SU-DHL-6 (cell line): ENCODE measurements around the gene IFI27.

Source experiments
- H2AFZ ChIP-seq: fragments of 200-600 bp; sonication (generic); 2 replicates; pipeline ENCODE4 v1.6.1; 2014; ENCODE audit warnings: low read depth, mild to moderate bottlenecking, moderate library complexity, mixed read lengths, antibody characterized with exemption, low read length; ENCODE audit not compliant: severe bottlenecking
- H3F3A ChIP-seq: fragments of 200-600 bp; shearing (Covaris generic); 2 replicates; pipeline ENCODE4 v1.6.0; 2016; ENCODE audit warnings: antibody characterized with exemption, mild to moderate bottlenecking; ENCODE audit not compliant: insufficient read depth
- H3K27ac ChIP-seq: fragments of 200-600 bp; sonication (generic); 2 replicates; pipeline ENCODE4 v1.5.1; 2016; ENCODE audit warnings: low read depth, mild to moderate bottlenecking, low read length, moderate library complexity, mixed read lengths
- H3K27me3 ChIP-seq: fragments of 200-600 bp; sonication (generic), shearing (Covaris generic); 2 replicates; pipeline ENCODE4 v1.6.0; 2014; ENCODE audit warnings: mild to moderate bottlenecking, low read length
- H3K36me3 ChIP-seq: fragments of 200-600 bp; sonication (generic); 2 replicates; pipeline ENCODE4 v1.6.1; 2014; ENCODE audit warnings: mild to moderate bottlenecking, low read length, mixed read lengths
- H3K4me2 ChIP-seq: fragments of 300-600, 200-600 bp; shearing (Covaris generic), sonication (generic); 2 replicates; pipeline ENCODE4 v1.6.0; 2014; ENCODE audit warnings: low read length, low read depth, mild to moderate bottlenecking; ENCODE audit not compliant: poor library complexity, severe bottlenecking
- H3K4me3 ChIP-seq: fragments of 200-600 bp; sonication (generic); 2 replicates; pipeline ENCODE4 v1.5.1; 2014; ENCODE audit warnings: antibody characterized with exemption, low read length, mild to moderate bottlenecking, mixed read lengths; ENCODE audit not compliant: insufficient read depth, poor library complexity, severe bottlenecking
- H3K79me2 ChIP-seq: fragments of 200-600 bp; sonication (generic); 2 replicates; pipeline ENCODE4 v1.6.1; 2014; ENCODE audit warnings: mild to moderate bottlenecking, low read length, moderate library complexity; ENCODE audit not compliant: insufficient read depth
- H3K9ac ChIP-seq: fragments of 200-600 bp; sonication (generic); 2 replicates; pipeline ENCODE4 v1.7.0; 2014; ENCODE audit warnings: mild to moderate bottlenecking, low read length
- H3K9me2 ChIP-seq: fragments of 200-600 bp; sonication (generic); replicated peaks from 2 replicates; pipeline ENCODE4 v1.6.1; 2014; ENCODE audit warnings: low read length; ENCODE audit not compliant: insufficient read depth
- H3K9me3 ChIP-seq: fragments of 200-600 bp; sonication (generic); 2 replicates; pipeline ENCODE4 v1.6.1; 2014; ENCODE audit warnings: low read length, mixed read lengths; ENCODE audit not compliant: insufficient read depth
- H4K20me1 ChIP-seq: fragments of 200-600 bp; sonication (generic); 2 replicates; pipeline ENCODE4 v1.6.1; 2014; ENCODE audit warnings: low read depth, mild to moderate bottlenecking, antibody characterized with exemption, low read length, moderate library complexity, mixed read lengths
- CTCF ChIP-seq: fragments of 200-600 bp; sonication (generic); IDR thresholded peaks from one replicate; pipeline ENCODE4 v1.5.1; 2017; ENCODE audit warnings: antibody characterized with exemption, mild to moderate bottlenecking, low read length, moderate library complexity; ENCODE audit not compliant: insufficient read depth, poor library complexity, severe bottlenecking
- EZH2phosphoT487 ChIP-seq: fragments of 200-600 bp; sonication (generic), shearing (Covaris generic); conservative IDR thresholded peaks from 2 replicates; pipeline ENCODE4 v1.6.1; 2018; ENCODE audit warnings: mild to moderate bottlenecking, antibody characterized with exemption, low read length, moderate library complexity, mixed read lengths

The IFI27 gene

GRCh38 chr14:94127330-94127729 is 16.8 kb downstream of the IFI27 start:
- Histone ChIP-seq H3K27me3 (no peaks in the 10 kb centered on the region), H3K9me2 (no peaks in the 10 kb centered on the region), H3K9ac (no peak overlapping the region), H3K4me3 (no peak overlapping the region), H3K4me2 (no peak overlapping the region), H3K79me2 (no peaks in the 10 kb centered on the region), H3F3A (no peaks in the 10 kb centered on the region), H3K9me3 (no peaks in the 10 kb centered on the region), H4K20me1 (no peaks in the 10 kb centered on the region), H3K27ac (no peak overlapping the region), H3K36me3 (no peaks in the 10 kb centered on the region), H2AFZ (no peak overlapping the region)
- TF ChIP-seq CTCF = no peak
- no peak for TF ChIP-seq EZH2phosphoT487

GRCh38 chr14:94128216-94128839 is 17.8 kb downstream of the IFI27 start:
- H3K4me3 ChIP-seq = no peak overlapping the region
- H3K27ac ChIP-seq = no peak overlapping the region
- peak overlapping the region; percentile 66; the same call in 1 of the 2 replicates for H3K9ac ChIP-seq
- H3K36me3 ChIP-seq = no peaks in the 10 kb centered on the region
- H3F3A ChIP-seq = no peaks in the 10 kb centered on the region
- TF ChIP-seq CTCF (no peak), EZH2phosphoT487 (no peak)
- no peaks in the 10 kb centered on the region for H3K79me2 ChIP-seq
- H4K20me1 ChIP-seq = no peaks in the 10 kb centered on the region
- H3K27me3 ChIP-seq = no peaks in the 10 kb centered on the region
- no peaks in the 10 kb centered on the region for H3K9me3 ChIP-seq
- H3K4me2 ChIP-seq = peak overlapping the region; percentile 99
- no peaks in the 10 kb centered on the region for H3K9me2 ChIP-seq
- H2AFZ ChIP-seq = no peak overlapping the region

- H3K27ac ChIP-seq = no peak within 1 kb of the TSS
- TF ChIP-seq CTCF = no peak
- TF ChIP-seq EZH2phosphoT487 = no peak
- no peaks in the 10 kb centered on the region for H3F3A ChIP-seq
Observed at GRCh38 chr14:94129111-94129757, 18.7 kb downstream of the IFI27 start, which contains the start of gene IFI27L2. Gene IFI27L2, minus strand, starts transcription at chr14:94129604. Its CDS starts 40 bp downstream, at chr14:94129564.

More at GRCh38 chr14:94129111-94129757, 18.7 kb downstream of the IFI27 start, which contains the start of gene IFI27L2:
- H3K4me3 ChIP-seq = peak within 1 kb of the TSS; percentile 83
- no peaks in the 10 kb centered on the region for H4K20me1 ChIP-seq
- H3K9ac ChIP-seq = peak within 1 kb of the TSS; percentile 66
- H3K27me3 ChIP-seq = no peaks in the 10 kb centered on the region
- no peaks in the 10 kb centered on the region for H3K79me2 ChIP-seq
- peak within 1 kb of the TSS; percentile 99 for H3K4me2 ChIP-seq
- peak within 1 kb of the TSS; percentile 99 for H2AFZ ChIP-seq
- no peaks in the 10 kb centered on the region for H3K36me3 ChIP-seq
- H3K9me3 ChIP-seq = no peaks in the 10 kb centered on the region
- H3K9me2 ChIP-seq = no peaks in the 10 kb centered on the region
